GM12891 (cell line): ENCODE data around the gene CX3CR1.
A peak's percentile ranks its signal among the peaks of the same experiment; 100 is the strongest.

Experiments used
- DNase-seq: peaks from one replicate; pipeline ENCODE4 v3.0.0; 2011; ENCODE audit warnings: low spot score; ENCODE audit not compliant: insufficient read length
- FAIRE-seq: peaks from 2 replicates; lab custom pipeline; 2011; peaks lifted over from hg19 to GRCh38; lab: Jason Lieb, UNC
- PAX5 ChIP-seq: IDR thresholded peaks from 2 replicates; pipeline ENCODE4 v1.6.1; 2011; ENCODE audit warnings: low read length, moderate library complexity, mild to moderate bottlenecking; ENCODE audit not compliant: insufficient read depth, severe bottlenecking
- POLR2A ChIP-seq: IDR thresholded peaks from 2 replicates; pipeline ENCODE4 v1.6.1; 2011; ENCODE audit warnings: low read depth, low read length, control low read depth
- POLR2AphosphoS5 ChIP-seq: IDR thresholded peaks from 2 replicates; pipeline ENCODE4 v1.6.1; 2011; ENCODE audit warnings: low read depth, low read length, control low read depth
- POU2F2 ChIP-seq: IDR thresholded peaks from 2 replicates; pipeline ENCODE4 v1.6.1; 2011; ENCODE audit warnings: low read depth, mild to moderate bottlenecking, control low read depth, low read length, moderate library complexity
- SPI1 ChIP-seq: IDR thresholded peaks from 2 replicates; pipeline ENCODE4 v1.6.1; 2011; ENCODE audit warnings: low read depth, low read length, control low read depth
- TAF1 ChIP-seq: IDR thresholded peaks from 2 replicates; pipeline ENCODE4 v1.6.1; 2011; ENCODE audit warnings: low read depth, low read length, control low read depth

CX3CR1 gene

GRCh38 chr3:39269528-39269927 is 10.3 kb downstream of the CX3CR1 start:
- FAIRE-seq (no peak), DNase-seq (no peak)
- TF ChIP-seq SPI1 (no peak), TAF1 (no peak), PAX5 (no peak)

- DNase-seq (no peak), FAIRE-seq (no peak)
- no peak for TF ChIP-seq SPI1
- TF ChIP-seq PAX5: no peak
- no peak for TF ChIP-seq TAF1
- TF ChIP-seq POLR2AphosphoS5: no peak
- no peak for TF ChIP-seq POU2F2
- no peak for TF ChIP-seq POLR2A
These were observed 11.3 kb downstream of the CX3CR1 start for GRCh38 chr3:39268549-39268900.

DNA sequence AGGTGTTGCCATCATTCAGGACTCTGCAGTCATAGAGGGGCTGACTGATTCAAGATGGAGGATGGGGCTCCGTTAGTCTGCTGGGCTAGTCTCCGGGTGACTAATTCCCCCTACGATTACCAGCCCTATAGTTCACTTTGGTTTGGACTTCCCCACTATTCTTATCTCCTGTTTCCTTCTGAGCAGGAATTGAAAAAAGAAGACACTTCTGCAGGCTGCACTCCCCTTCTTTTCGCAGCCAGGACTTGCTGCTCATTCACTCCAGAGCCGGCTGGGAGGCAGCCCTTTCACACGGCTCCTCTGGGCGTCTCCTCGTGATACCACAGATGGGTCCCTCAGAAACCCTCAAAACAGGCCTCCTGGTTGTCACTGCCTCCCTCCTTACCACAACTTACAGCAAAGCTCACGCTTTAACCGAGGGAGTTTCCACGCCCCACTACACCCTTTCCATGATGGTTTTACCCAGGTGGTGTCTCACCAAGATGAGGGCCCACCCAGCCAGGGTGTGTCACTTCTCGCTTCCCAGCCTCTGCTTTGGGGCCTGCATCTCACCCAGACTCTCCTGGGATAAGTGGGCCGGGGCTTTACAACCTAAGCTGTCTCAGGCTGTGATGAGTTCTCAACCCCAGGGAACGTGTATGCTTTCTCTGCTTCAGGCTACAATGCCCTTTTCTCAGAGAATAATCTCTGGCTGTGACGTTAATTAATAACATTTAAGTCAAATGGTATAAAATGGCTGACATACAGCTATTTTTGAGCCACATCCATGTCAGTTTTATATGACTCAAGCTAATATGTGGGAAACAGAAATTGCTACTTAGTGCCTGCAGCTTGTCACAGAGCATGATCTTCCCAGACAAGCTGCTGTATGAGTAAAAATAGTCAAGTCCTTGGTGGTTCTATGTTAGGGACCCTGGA is 11.9 kb downstream of the CX3CR1 start:
- TF ChIP-seq TAF1 (no peak), PAX5 (no peak), POLR2A (no peak), POLR2AphosphoS5 (no peak), SPI1 (no peak), POU2F2 (no peak)
- no peak for DNase-seq
- no peak for FAIRE-seq

- FAIRE-seq (no peak), DNase-seq (no peak)
- TF ChIP-seq POU2F2 (no peak), PAX5 (no peak), SPI1 (no peak), TAF1 (no peak), POLR2A (no peak), POLR2AphosphoS5 (no peak)
These were observed 15.8 kb downstream of the CX3CR1 start for GRCh38 chr3:39264053-39264452.

DNA sequence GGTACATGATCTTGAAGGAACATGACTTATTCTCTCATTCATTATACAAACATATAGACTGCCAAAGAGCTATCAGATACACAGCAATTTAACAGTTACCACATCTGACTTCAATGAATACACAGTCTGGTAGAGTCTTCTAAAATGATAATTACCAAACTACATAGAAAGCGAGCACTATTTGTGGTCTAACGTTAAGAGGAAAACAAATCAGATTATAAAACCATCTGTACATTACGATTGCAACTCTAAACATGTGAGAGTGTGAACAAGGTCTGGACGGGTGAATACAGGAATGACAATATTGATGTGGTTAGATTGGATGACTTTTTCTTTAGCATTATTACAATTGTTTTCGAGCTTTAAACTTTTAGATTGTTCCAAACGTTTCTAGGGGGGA is 16.3 kb downstream of the CX3CR1 start:
- FAIRE-seq (no peak), DNase-seq (no peak)
- TF ChIP-seq SPI1: no peak
- no peak for TF ChIP-seq POLR2A
- TF ChIP-seq POLR2AphosphoS5: no peak

- TF ChIP-seq POLR2A (no peak), PAX5 (no peak), POLR2AphosphoS5 (no peak), TAF1 (no peak), SPI1 (no peak), POU2F2 (no peak)
- no peak for FAIRE-seq
These were observed 17.0 kb downstream of the CX3CR1 start for GRCh38 chr3:39262846-39263245.

DNA sequence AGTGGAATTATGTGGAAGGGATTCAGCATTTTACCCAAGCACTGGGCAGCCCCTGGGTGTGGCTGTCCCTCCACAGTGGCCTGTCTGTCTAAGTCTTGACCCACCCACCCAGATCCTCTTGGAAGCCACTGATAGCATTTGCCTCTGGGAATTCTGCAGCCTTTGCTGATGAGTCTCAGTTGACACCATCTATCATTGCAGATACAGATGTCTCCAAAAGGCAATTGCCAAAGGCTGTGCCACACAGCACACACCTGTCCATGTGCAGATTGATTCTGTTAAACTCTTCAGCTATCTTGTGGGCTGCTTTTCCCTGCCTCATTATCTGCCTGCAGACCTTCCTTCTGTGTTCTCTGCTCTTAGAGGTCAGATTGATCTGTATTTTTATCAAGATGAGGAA is 18.1 kb downstream of the CX3CR1 start:
- FAIRE-seq: no peak
- DNase-seq: no peak
- no peak for TF ChIP-seq POU2F2
- no peak for TF ChIP-seq SPI1
- TF ChIP-seq POLR2AphosphoS5: no peak
- TF ChIP-seq TAF1: no peak
- TF ChIP-seq POLR2A: no peak
- no peak for TF ChIP-seq PAX5

More at GRCh38 chr3:39262846-39263245, 17.0 kb downstream of the CX3CR1 start:
- no peak for DNase-seq

- DNase-seq (peak; percentile 32), FAIRE-seq (peak; percentile 82)
- TF ChIP-seq TAF1 (no peak), POLR2A (no peak), SPI1 (no peak), PAX5 (no peak), POU2F2 (no peak), POLR2AphosphoS5 (no peak)
These were observed 18.9 kb downstream of the CX3CR1 start for GRCh38 chr3:39260957-39261356.

DNA sequence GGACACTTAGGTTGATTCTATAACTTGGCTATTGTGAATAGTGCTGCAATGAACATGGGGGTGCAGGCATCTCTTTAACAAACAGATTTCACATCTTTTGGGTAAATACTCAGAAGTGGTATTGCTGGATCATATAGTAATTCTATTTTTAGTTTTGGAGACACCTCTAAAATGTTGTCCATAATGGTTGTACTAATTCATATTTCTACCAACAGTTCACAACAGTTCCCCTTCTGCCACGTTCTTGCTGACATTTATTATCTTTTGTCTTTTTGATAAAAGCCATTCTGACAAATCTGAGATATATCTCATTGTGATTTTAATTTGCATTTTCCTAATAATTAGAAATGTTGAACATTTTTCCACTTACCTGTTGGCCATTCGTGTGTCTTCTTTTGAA is 19.5 kb downstream of the CX3CR1 start:
- FAIRE-seq: no peak
- no peak for DNase-seq
- TF ChIP-seq POU2F2: no peak
- TF ChIP-seq POLR2AphosphoS5: no peak
- TF ChIP-seq SPI1: no peak
- no peak for TF ChIP-seq POLR2A
- TF ChIP-seq PAX5: no peak
- no peak for TF ChIP-seq TAF1
